Endothelial cell (in vitro differentiated cells): ENCODE measurements around the gene WDR43. TPM values are rescaled to one million over a fixed set of nuclear protein-coding genes. Genes with fewer than 3 reads are reported as not detected.

Experiments
- DNase-seq: peaks from one replicate; pipeline ENCODE4 v3.0.0; 2021; ENCODE audit warnings: low spot score
- H3K27ac Mint-ChIP-seq: one replicate; pipeline ENCODE4 v1.8.0; 2021; ENCODE audit warnings: mixed read lengths, inconsistent platforms; ENCODE audit not compliant: unreplicated experiment
- H3K27me3 Mint-ChIP-seq: one replicate; pipeline ENCODE4 v1.8.0; 2021; ENCODE audit warnings: mild to moderate bottlenecking, moderate library complexity, mixed read lengths, inconsistent platforms; ENCODE audit not compliant: unreplicated experiment
- H3K36me3 Mint-ChIP-seq: one replicate; pipeline ENCODE4 v1.8.0; 2021; ENCODE audit warnings: mild to moderate bottlenecking, low read depth, mixed read lengths, inconsistent platforms; ENCODE audit not compliant: unreplicated experiment
- H3K4me1 Mint-ChIP-seq: one replicate; pipeline ENCODE4 v1.8.0; 2021; ENCODE audit warnings: mild to moderate bottlenecking, mixed read lengths, inconsistent platforms; ENCODE audit not compliant: unreplicated experiment
- H3K4me3 Mint-ChIP-seq: one replicate; pipeline ENCODE4 v1.8.0; 2021; ENCODE audit warnings: mild to moderate bottlenecking, mixed read lengths, inconsistent platforms; ENCODE audit not compliant: unreplicated experiment
- H3K9me3 Mint-ChIP-seq: one replicate; pipeline ENCODE4 v1.8.0; 2021; ENCODE audit warnings: mixed read lengths, inconsistent platforms; ENCODE audit not compliant: unreplicated experiment
- total RNA-seq: library from RNA; stranded (reverse); fragmentation: NEBNext Ultra II Directional; extraction: Animal tissue kit (Norgen Biotek cat#: 25700); gene quantifications from one replicate; pipeline ENCODE4 v1.2.1, GENCODE V29; 2021; ENCODE audit not compliant: unreplicated experiment
- TF ChIP-seq, protein P1 (sequence below): fragments of 200-600 bp; sonication (generic); IDR thresholded peaks from one replicate; pipeline ENCODE4 v1.5.0; 2021; ENCODE audit warnings: antibody characterized with exemption; ENCODE audit not compliant: unreplicated experiment

WDR43 gene
- total RNA-seq, 1 donor from 2014 or later: 33.5 TPM

DNA sequence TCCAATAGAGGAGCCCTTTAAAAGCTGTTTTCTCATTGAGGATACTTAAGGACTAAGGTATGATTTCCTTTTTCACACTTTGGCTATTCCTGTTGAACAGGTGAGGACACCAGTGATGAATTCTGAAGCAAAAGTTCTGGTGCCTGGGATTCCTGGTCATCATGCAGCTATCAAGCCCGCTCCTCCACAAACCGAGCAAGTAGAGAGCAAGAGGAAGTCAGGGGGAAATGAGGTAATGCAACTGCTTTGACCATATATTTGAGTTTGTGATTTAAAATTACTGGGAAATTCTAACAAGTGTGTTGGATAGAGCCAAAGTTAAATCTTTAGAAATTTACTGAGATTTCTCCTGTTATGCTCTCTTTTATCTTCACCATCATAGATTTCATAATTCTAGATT, 33.0 kb downstream of the WDR43 start:
- Mint-ChIP-seq H3K27me3 (peaks cover 3% of the 10 kb centered on the region), H3K9me3 (no peaks in the 10 kb centered on the region), H3K4me1 (no peaks in the 10 kb centered on the region), H3K27ac (no peak overlapping the region), H3K4me3 (no peak overlapping the region), H3K36me3 (peaks cover 19% of the 10 kb centered on the region)
- TF ChIP-seq, protein P1, sequence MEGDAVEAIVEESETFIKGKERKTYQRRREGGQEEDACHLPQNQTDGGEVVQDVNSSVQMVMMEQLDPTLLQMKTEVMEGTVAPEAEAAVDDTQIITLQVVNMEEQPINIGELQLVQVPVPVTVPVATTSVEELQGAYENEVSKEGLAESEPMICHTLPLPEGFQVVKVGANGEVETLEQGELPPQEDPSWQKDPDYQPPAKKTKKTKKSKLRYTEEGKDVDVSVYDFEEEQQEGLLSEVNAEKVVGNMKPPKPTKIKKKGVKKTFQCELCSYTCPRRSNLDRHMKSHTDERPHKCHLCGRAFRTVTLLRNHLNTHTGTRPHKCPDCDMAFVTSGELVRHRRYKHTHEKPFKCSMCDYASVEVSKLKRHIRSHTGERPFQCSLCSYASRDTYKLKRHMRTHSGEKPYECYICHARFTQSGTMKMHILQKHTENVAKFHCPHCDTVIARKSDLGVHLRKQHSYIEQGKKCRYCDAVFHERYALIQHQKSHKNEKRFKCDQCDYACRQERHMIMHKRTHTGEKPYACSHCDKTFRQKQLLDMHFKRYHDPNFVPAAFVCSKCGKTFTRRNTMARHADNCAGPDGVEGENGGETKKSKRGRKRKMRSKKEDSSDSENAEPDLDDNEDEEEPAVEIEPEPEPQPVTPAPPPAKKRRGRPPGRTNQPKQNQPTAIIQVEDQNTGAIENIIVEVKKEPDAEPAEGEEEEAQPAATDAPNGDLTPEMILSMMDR: no peak
- no peak for DNase-seq

DNA sequence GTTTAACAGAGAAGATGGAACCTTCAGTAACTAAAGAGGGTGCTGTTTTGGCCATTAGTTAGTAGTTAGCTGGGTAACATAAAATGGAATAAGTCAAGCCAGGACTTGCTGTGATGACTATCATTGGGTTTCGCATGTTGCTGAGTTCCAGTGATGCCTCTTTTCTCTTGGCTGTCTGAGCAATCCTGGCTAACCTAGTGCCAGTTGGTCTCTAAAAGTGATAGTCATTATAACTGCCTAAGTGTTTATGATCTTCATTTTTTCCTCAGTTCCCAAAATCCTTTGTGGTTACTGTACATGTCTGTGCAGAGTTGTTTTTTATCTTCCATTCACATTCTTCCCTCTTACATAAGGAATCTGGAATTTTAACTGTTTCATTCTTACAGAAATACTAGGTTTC, 33.4 kb downstream of the WDR43 start:
- DNase-seq: no peak
- H3K4me1 Mint-ChIP-seq: no peaks in the 10 kb centered on the region
- H3K27ac Mint-ChIP-seq: no peak overlapping the region
- TF ChIP-seq, protein P1: no peak
- peaks cover 19% of the 10 kb centered on the region for H3K36me3 Mint-ChIP-seq
- H3K4me3 Mint-ChIP-seq: no peak overlapping the region
- peaks cover 3% of the 10 kb centered on the region for H3K27me3 Mint-ChIP-seq
- H3K9me3 Mint-ChIP-seq: no peaks in the 10 kb centered on the region

DNA sequence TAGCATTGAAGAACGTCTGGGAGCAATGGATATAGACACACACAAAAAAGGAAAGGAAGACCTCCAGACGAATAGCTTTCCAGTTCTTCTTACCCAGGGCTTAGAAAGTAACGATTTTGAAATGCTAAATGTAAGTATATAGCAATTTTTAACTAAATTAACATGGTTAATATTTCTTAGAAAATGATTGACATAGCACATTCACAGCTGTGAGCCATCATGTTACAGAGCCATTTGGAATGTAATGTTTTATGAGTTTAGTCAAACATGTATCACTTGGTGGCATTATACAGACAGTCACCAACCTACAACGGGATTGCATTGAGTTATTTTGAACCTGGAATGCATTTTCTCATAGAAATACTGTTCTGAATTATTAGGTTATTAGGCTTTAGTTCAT, 35.1 kb downstream of the WDR43 start:
- Mint-ChIP-seq H3K27ac (no peak overlapping the region), H3K36me3 (peaks cover 19% of the 10 kb centered on the region), H3K4me1 (no peaks in the 10 kb centered on the region), H3K27me3 (peaks cover 3% of the 10 kb centered on the region), H3K9me3 (no peaks in the 10 kb centered on the region), H3K4me3 (no peak overlapping the region)
- TF ChIP-seq, protein P1: no peak
- no peak for DNase-seq

DNA sequence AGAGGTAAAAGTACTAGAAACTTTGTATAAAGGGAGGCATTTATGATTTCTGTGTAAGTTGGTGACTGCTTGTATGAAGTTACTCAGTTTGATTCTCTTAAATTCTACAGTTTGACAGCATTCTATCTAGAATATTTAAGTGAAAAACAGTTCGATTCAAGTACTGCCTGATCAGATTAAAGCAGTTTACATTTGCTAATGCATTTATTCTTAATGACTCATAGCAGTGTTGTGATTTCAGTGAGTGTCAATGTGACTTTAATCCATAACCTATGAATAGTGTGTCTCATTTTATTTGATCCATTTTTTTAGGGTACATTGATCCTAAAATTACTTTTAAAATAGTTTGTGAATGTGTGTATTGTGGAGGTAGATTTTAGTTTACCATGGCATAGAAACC, 35.7 kb downstream of the WDR43 start:
- H3K4me1 Mint-ChIP-seq: no peaks in the 10 kb centered on the region

DNA sequence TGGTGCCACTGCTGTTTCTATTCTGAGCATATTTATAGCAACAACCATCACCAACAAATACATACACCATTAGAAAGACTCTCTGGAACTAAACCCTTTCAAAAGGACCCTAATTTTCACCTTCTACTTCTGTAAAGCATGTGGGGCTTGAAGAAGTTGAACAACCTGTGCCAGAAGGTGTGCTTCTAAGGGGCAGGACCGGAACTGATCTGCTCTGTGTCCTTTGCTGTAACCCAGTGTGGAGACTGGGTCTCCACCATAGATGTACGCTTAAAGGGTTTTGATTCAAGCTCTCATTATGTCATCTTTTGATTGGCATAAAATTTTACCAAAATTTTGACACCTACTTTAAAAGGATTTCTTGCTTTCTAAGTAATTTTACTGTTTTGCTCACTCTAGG, 40.3 kb downstream of the WDR43 start:
- no peaks in the 10 kb centered on the region for H3K9me3 Mint-ChIP-seq
- DNase-seq: no peak
- H3K27ac Mint-ChIP-seq: no peak overlapping the region
- peaks cover 2% of the 10 kb centered on the region for H3K27me3 Mint-ChIP-seq
- TF ChIP-seq, protein P1: no peak
- H3K36me3 Mint-ChIP-seq: peaks cover 14% of the 10 kb centered on the region
- H3K4me3 Mint-ChIP-seq: no peak overlapping the region
- H3K4me1 Mint-ChIP-seq: no peaks in the 10 kb centered on the region

More for the DNA sequence above, 35.7 kb downstream of the WDR43 start:
- TF ChIP-seq, protein P1: no peak
- Mint-ChIP-seq H3K27ac (no peak overlapping the region), H3K9me3 (no peaks in the 10 kb centered on the region), H3K27me3 (peaks cover 3% of the 10 kb centered on the region), H3K36me3 (peaks cover 17% of the 10 kb centered on the region), H3K4me3 (no peak overlapping the region)
- DNase-seq: no peak
